GM23338 (cell line): ENCODE data around the gene SCO2.

Experiments
- CREB1 ChIP-seq: fragments of 250-450 bp; sonication (Bioruptor Pico); IDR thresholded peaks from 2 replicates; pipeline ENCODE4 v1.5.0; 2020; ENCODE audit warnings: low read depth, mild to moderate bottlenecking, moderate library complexity
- EZH2 ChIP-seq: fragments of 200-600 bp; sonication (generic); IDR thresholded peaks from one replicate; pipeline ENCODE4 v1.8.0; 2017; ENCODE audit warnings: antibody characterized with exemption, mild to moderate bottlenecking, low read depth; ENCODE audit not compliant: unreplicated experiment
- EZH2phosphoT487 ChIP-seq: fragments of 200-600 bp; sonication (generic); IDR thresholded peaks from one replicate; pipeline ENCODE4 v1.8.1; 2018; ENCODE audit warnings: antibody characterized with exemption; ENCODE audit not compliant: unreplicated experiment
- JUNB ChIP-seq: IDR thresholded peaks from one replicate; pipeline ENCODE4 v1.6.1; 2016; ENCODE audit warnings: antibody characterized with exemption; ENCODE audit not compliant: unreplicated experiment
- POLR2AphosphoS5 ChIP-seq: IDR thresholded peaks from 2 replicates; pipeline ENCODE4 v1.6.1; 2016; ENCODE audit warnings: antibody characterized with exemption, low read depth
- REST ChIP-seq: IDR thresholded peaks from one replicate; pipeline ENCODE4 v1.6.1; 2018; ENCODE audit warnings: antibody characterized with exemption; ENCODE audit not compliant: unreplicated experiment
- ZNF114 ChIP-seq: fragments of 250-450 bp; sonication (Bioruptor Pico); IDR thresholded peaks from 2 replicates; pipeline ENCODE4 v1.5.0; 2020; ENCODE audit warnings: mild to moderate bottlenecking, moderate library complexity
- TF ChIP-seq, protein P1 (sequence below), 2 experiments: fragments of 200-600 bp in 1 of 2; sonication (generic) in 1 of 2; conservative IDR thresholded peaks; 2 replicates each; pipeline versions ENCODE4 v1.5.1 to v1.6.1; 2016 to 2017; ENCODE audit warnings: antibody characterized with exemption in 2 of 2, low read depth in 2 of 2, mild to moderate bottlenecking in 2 of 2, moderate library complexity in 1 of 2

DNA sequence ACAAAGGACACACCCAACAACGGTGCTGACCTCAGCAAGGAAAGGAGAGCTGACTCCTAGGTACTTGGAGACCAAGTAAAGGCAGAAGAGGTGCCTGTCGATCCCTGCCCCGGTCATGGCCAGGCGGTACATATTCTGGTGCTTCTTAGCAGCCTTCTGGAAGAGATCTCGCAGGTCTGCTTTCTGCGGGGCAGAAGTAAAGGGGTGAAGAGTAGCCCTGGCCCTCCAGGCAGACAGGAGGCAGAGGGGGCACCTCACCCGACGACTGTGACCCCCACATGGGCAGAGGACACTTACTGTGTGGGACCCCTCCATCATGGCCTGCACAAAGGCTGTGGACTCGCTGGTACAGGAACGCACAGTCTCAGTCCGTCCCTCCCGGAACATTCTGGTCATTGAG, 45.5 kb upstream of the SCO2 start:
- no peak for TF ChIP-seq JUNB
- TF ChIP-seq, protein P1, sequence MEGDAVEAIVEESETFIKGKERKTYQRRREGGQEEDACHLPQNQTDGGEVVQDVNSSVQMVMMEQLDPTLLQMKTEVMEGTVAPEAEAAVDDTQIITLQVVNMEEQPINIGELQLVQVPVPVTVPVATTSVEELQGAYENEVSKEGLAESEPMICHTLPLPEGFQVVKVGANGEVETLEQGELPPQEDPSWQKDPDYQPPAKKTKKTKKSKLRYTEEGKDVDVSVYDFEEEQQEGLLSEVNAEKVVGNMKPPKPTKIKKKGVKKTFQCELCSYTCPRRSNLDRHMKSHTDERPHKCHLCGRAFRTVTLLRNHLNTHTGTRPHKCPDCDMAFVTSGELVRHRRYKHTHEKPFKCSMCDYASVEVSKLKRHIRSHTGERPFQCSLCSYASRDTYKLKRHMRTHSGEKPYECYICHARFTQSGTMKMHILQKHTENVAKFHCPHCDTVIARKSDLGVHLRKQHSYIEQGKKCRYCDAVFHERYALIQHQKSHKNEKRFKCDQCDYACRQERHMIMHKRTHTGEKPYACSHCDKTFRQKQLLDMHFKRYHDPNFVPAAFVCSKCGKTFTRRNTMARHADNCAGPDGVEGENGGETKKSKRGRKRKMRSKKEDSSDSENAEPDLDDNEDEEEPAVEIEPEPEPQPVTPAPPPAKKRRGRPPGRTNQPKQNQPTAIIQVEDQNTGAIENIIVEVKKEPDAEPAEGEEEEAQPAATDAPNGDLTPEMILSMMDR (conservative IDR thresholded peaks at IDR 0.05; ENCODE audit: low read depth in 2 of 2) = no peak
- no peak for TF ChIP-seq POLR2AphosphoS5
- no peak for TF ChIP-seq EZH2phosphoT487
- no peak for TF ChIP-seq CREB1
- TF ChIP-seq EZH2 = no peak
- no peak for TF ChIP-seq REST
- TF ChIP-seq ZNF114 = no peak
